ENCODE measurements around the gene PIWIL1.

The PIWIL1 gene

GRCh38 chr12:130347588-130347987 lies 9.9 kb downstream of the PIWIL1 start:
- no peak overlapping the region for H3K4me3 ChIP-seq (ENCODE audit: low read depth, low read length)
- no peak for TF ChIP-seq CTCF (IDR thresholded peaks at IDR 0.05; ENCODE audit: low read depth, low read length)
- H3K36me3 ChIP-seq: no peaks in the 10 kb centered on the region
- no peaks in the 10 kb centered on the region for H3K4me1 ChIP-seq
- DNase-seq: peak; percentile 39
- H3K9me3 ChIP-seq: no peaks in the 10 kb centered on the region
- H3K27me3 ChIP-seq: peaks cover 28% of the 10 kb centered on the region

- no peak for TF ChIP-seq CTCF (IDR thresholded peaks at IDR 0.05; ENCODE audit: low read depth, low read length)
- Histone ChIP-seq H3K27me3 (peaks cover 52% of the 10 kb centered on the region), H3K4me1 (no peaks in the 10 kb centered on the region), H3K4me3 (ENCODE audit: low read depth, low read length) (no peak overlapping the region), H3K9me3 (no peaks in the 10 kb centered on the region), H3K36me3 (no peaks in the 10 kb centered on the region)
- DNase-seq: no peak
Observed at GRCh38 chr12:130350715-130351114, 13.0 kb downstream of the PIWIL1 start.

GRCh38 chr12:130351326-130351725 lies 13.6 kb downstream of the PIWIL1 start:
- DNase-seq: no peak
- H3K27me3 ChIP-seq: peaks cover 52% of the 10 kb centered on the region
- H3K9me3 ChIP-seq: no peaks in the 10 kb centered on the region
- no peak for TF ChIP-seq CTCF (IDR thresholded peaks at IDR 0.05; ENCODE audit: low read depth, low read length)
- no peaks in the 10 kb centered on the region for H3K4me1 ChIP-seq
- H3K36me3 ChIP-seq: no peaks in the 10 kb centered on the region
- H3K4me3 ChIP-seq (ENCODE audit: low read depth, low read length): no peak overlapping the region

- H3K9me3 ChIP-seq: no peaks in the 10 kb centered on the region
- H3K36me3 ChIP-seq: no peaks in the 10 kb centered on the region
- peaks cover 69% of the 10 kb centered on the region for H3K27me3 ChIP-seq
- DNase-seq: no peak
- TF ChIP-seq CTCF (IDR thresholded peaks at IDR 0.05; ENCODE audit: low read depth, low read length): no peak
- no peak overlapping the region for H3K4me3 ChIP-seq (ENCODE audit: low read depth, low read length)
- H3K4me1 ChIP-seq: no peaks in the 10 kb centered on the region
Observed at GRCh38 chr12:130353081-130353480, 15.4 kb downstream of the PIWIL1 start.

- no peak for TF ChIP-seq CTCF (IDR thresholded peaks at IDR 0.05; ENCODE audit: low read depth, low read length)
- no peak for DNase-seq
- Histone ChIP-seq H3K36me3 (no peaks in the 10 kb centered on the region), H3K4me3 (ENCODE audit: low read depth, low read length) (no peak overlapping the region), H3K9me3 (no peaks in the 10 kb centered on the region), H3K4me1 (no peaks in the 10 kb centered on the region), H3K27me3 (peaks cover 83% of the 10 kb centered on the region)
Observed at GRCh38 chr12:130354407-130354806, 16.7 kb downstream of the PIWIL1 start.

- Histone ChIP-seq H3K9me3 (no peaks in the 10 kb centered on the region), H3K4me3 (ENCODE audit: low read depth, low read length) (no peak overlapping the region), H3K36me3 (no peaks in the 10 kb centered on the region), H3K4me1 (no peaks in the 10 kb centered on the region), H3K27me3 (peaks cover 86% of the 10 kb centered on the region)
- DNase-seq: no peak
- TF ChIP-seq CTCF (IDR thresholded peaks at IDR 0.05; ENCODE audit: low read depth, low read length): no peak
Observed at GRCh38 chr12:130356222-130356621, 18.5 kb downstream of the PIWIL1 start.

Data from BE2C (cell line).